ENCODE data around the gene C19orf53.
A peak's percentile ranks its signal among the peaks of the same experiment; 100 is the strongest.
"Not testable (repeated sequence)": the region's sequence is repeated elsewhere in the genome, so short reads cannot be mapped to it uniquely, and the experiment has no call there.

Gene C19orf53

DNA sequence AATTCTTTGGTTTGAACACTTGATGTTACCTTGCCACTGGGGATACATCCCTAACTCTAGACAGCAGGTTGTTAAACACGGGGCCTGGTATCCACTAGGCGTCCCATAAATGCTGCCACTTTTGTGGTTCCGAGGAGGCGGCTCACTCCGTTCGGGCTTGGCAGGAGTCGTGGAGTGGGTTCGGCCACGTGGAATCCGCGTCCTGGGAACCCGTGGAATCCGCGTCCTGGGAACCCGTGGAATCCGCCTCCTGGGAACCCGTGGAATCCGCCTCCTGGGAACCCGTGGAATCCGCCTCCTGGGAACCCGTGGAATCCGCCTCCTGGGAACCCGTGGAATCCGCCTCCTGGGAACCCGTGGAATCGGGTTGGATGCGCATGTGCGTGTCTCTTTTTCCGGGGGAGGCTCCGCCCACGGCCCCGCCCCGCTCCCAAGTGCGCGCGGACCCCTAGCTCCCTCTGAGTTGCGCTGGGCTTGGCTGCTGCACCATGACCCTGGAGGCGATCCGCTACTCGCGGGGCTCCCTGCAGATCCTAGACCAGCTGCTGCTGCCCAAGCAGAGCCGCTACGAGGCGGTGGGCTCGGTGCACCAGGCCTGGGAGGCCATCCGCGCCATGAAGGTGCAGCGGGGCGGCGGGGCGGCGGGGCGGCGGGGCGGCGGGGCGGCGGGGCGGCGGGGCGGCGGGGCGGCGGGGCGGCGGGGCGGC is 10.0 kb upstream of the C19orf53 start, which contains the start of gene MRI1:
Gene MRI1 (plus strand): TSS at position 422 of the 707 bp plus-strand sequence. CDS start 67 bp downstream, at position 489.
- peak; percentile 84 for DNase-seq

DNA sequence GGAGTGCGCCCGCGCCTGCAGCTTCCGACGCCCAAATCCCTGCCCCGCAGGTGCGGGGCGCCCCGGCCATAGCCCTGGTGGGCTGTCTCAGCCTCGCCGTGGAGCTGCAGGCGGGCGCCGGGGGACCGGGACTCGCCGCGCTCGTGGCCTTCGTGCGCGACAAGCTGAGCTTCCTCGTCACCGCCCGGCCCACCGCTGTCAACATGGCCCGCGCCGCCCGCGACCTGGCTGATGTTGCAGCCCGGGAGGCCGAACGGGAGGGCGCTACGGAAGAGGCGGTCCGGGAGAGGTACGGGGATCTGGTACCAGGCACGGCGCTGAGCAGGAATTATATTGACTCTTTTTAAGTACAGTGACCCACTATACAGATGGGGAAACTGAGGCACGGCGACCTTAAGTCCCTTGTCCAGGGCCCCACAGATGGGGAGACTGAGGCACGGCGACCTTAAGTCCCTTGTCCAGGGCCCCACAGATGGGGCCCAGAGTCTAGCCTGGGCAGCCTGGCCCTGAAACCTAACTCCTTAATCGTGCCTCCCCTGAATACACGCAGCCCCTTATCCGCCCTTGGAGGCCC is 9.3 kb upstream of the C19orf53 start:
- peak; percentile 77 for DNase-seq

DNA sequence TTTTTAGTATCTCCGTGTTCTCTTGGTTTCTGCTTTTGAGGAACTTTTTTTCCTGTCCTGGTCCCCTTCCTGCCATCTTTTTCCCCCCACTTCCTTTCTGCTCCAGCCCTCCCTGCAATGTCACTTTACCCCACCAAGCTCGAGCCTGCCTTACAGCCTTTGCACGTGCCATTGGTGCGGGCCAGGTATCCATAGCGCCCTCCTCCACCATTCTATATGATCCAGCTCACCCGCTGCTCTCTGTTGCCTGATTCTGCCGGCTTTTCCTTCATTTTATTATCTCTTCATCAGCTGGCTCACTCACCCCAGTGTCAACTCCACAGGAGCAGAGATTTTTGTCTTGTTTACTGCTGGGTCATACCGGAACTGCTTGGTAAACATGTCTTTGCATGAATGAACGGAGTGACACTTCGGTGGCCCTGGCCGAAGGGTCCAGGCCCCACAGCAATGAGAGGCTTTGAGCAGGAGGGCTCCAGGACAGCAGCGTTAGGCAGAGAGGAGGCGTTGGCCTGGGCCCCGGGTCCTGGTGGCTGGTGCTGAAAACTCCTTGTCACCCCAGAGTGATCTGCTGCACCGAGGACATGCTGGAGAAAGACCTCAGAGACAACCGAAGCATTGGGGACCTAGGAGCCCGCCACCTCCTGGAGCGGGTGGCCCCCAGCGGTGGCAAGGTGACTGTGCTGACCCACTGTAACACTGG is 8.7 kb upstream of the C19orf53 start:
- DNase-seq: no peak

DNA sequence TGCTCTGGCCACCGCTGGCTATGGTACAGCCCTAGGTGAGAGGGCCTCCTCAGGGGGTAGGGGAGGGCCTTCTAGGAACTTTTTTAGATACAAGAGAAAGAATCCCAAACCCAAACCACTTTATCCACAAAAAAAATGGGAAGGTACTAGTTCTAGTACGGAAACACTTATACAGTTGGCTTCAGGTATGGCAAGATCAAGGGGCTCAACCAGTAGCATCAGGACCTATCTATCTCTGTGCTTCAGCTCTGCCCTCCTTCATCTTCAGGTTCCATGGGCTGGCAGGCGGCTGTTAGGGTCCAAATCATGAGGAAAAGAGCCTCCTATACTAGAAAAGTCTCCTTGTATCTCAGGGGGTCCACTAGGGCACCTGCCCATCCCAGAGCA is 8.2 kb upstream of the C19orf53 start:
- DNase-seq: no peak

DNA sequence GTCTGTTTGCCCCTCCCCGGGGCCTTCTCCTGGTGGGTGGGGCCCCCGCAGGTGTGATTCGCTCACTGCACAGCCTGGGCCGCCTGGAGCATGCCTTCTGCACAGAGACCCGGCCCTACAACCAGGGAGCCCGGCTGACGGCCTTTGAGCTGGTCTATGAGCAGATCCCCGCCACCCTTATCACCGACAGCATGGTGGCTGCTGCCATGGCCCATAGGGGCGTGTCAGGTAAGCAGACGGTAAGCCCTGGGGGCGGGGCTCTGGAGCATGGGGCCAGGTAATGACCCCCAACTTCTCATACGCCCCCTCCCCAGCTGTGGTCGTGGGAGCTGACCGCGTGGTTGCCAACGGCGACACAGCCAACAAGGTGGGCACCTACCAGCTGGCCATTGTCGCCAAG is 5.7 kb upstream of the C19orf53 start:
- DNase-seq: no peak

DNA sequence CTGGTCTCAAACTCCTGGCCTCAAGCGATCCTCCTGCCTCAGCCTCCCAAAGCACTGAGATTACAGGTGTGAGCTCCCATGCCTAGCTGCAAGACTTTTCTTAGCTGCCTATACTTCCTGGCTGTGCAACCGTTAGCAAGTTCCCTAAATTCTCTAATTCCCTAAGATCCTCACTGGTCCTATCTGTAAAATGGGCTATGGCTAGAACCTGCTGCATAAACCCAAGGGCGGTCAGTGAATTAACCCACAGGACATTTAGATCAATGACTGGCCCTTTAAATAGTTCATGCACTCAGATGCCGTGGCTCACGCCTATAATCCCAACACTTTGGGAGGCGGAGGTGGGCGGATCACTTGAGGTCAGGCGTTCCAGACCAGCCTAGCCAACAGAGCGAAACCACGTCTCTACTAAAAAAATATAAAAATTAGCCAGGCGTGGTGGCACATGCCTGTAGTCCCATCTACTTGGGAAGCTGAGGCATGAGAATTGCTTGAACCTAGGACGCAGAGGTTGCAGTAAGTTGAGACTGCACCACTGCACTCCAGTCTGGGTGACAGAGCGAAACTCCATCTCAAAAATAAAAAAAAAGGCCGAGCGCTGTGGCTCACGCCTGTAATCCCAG is 4.1 kb upstream of the C19orf53 start:
- no peak for DNase-seq

DNA sequence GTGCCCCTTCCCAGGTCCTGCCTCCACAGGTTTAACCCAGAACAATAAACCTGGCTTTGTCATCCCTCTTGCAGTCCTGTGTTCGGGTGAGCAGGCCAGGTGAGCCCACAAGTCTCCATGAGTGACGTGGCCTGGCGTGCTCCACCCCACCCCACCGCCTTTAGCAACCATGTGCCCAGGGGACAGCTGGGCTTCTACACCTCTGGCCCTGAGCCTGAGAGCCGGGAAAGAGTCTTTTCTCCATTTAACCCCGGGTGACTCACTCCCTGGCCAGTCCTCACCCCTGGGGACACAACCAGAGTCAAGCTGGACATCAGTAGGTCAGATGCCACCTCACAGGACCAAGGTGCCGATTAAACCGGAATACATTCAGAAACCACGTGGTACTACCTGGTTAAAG is 4.1 kb downstream of the C19orf53 start:
- DNase-seq: no peak

DNA sequence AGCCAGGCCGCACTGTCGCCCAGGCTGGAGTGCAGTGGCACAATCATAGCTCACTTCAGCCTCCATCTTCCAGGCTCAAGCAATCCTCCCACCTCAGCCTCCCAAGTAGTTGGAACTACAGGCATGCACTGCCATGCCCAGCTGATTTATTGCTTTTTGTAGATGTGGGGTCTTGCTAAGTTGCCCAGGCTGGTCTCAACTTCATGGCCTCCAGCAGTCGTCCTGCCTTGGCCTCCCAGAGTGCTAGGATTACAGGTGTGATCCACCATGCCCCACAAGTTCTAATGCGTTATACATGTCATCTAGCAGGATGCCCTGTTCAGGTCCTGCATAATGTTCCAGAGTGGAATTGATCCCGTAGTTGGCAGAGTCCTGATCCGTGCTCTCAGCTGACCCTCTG is 4.6 kb downstream of the C19orf53 start:
- DNase-seq: no peak

DNA sequence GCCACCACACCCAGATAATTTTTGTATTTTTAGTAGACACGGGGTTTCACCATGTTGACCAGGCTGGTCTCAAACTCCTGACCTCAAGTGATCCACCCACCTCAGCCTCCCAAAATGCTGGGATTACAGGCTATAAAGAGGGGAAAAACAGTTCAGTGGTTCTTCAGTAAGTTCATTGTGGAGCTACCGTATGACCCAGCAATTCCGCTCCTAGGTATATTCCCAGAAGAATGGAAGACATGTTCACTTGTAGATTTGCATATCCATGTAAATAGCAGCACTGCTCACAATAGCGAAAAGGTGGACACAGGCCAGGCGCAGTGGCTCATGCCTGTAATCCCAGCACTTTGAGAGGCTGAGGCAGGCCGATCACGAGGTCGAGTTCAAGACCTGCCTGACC is 5.5 kb downstream of the C19orf53 start:
- not testable (repeated sequence) for DNase-seq

DNA sequence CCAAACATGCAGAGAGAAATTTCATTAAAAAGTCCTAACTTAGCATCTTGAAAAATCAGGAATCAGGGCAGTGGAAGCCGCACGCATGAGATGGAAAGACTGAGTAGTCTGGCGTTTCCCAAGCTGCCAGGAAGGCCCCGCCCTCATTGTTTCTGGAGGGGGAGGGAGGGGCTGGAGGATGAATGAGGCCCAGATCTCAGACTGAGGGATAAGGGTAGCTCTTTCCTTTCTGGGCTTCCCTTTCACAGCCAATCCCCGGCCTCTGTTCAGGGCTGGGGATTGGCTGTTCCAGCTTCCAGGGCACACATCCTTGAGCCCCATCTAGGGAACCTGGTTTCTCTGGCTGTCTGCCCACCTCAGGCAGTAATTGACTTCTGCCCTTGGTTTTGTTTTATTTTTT is 7.3 kb downstream of the C19orf53 start:
- DNase-seq: no peak

DNA sequence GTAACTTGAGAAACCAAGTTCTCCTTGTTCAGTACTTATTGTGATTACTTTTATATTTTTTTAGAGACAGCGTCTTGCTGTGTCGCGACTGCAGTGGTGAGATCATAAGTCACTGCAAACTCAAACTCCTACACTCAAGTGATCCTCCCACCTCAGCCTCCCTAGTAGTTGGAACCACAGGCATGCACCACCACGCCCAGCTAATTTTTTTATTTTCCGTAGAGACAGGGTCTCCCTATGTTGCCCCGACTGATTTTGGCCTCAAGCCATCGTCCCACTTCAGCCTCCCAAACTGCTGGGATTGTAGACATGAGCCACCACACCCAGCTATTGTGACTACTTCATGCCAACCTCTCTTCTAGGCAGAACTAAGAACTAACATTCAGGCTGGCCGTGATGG is 8.3 kb downstream of the C19orf53 start:
- DNase-seq: no peak

DNA sequence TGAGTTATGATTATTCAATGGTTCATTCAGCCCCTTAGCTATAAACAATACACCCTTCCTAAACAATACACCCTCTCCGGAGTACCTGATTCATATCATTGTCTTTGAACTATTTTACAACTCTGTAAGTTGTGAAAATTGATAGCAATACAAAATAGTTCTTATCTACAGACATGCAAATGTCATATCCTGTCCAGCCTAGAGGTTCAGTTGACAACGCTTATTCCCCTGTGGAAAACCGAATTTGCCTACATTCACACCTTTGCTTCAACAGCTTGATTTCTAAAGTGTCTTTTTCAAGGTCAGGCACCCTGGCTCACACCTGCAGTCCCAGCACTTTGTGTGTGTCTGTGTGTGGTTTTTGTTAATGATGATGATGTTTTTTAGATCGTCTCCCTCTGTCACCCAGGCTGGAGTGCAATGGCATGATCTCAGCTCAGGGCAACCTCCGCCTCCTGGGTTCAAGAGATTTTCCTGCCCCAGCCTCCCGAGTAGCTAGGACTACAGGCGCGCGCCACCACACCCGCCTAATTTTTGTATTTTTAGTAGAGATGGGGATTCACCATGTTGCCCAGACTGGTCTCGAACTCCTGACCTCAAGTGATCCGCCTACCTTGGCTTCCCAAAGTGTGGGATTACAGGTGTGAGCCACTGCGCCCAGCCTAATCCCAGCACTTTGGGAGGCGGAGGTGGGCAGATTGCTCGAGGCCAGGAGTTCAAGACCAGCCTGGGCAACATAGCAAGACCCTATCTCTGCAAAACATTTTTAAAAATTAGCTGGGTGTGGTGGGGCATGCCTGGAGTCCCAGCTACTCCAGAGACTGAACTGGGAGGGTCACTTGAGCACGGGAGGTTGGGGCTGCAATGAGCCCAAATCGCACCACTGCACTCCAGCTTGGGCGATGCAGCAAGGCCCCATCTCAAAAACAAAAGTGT is 9.6 kb downstream of the C19orf53 start:
- DNase-seq: no peak

DNA sequence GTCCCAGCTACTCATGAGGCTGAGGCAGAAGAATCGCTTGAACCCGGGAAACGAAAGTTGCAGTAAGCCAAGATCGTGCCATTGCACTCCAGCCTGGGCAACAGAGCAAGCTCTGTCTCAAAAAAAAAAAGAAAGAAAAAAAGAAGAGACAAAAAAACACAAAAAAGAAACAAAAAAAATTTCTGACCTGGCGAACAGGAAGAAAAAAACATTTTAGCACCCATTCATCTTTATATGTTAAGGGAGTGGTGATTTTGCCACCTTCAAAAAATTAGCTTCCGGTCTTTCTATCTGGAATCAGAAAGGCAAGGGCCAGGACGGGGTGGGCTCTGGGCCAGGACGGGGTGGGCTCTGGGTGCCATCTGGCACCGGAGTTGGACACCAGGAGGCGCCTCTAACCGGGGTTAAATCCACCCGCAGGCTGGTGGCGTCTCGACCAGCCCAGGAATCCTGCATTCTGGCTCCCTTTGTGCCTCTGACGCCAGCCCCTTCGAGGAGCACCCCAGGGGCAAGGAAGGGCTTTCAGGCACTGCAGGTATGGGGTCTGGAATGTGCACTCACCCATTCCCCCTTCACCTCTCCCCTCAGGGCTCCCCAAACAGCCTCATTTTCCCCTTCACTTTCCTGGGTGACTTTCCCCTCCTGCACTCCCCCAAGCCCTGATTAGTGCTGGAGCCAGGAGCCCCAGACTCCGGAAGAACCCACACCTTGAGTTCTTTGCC is 10.6 kb downstream of the C19orf53 start:
- peak; percentile 86 for DNase-seq

DNA sequence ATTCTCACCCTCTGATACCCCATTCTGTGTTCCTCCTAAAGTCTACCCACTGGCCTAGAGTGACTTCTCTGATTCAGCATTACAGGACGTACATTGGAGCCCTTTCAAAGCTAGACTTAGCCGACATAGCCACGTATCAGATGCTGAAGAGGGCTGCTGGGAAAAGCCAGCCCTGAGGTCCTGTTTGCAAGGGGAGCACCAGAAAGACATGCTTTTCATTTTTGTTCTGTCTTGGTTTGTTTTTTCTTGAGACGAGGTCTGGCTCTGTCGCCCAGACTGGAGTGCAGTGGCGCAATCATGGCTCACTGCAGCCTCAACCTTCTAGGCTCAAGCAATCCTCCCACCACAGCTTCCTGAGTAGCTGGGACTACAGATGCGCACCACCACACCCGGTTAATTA is 14.7 kb downstream of the C19orf53 start:
- DNase-seq: no peak

DNA sequence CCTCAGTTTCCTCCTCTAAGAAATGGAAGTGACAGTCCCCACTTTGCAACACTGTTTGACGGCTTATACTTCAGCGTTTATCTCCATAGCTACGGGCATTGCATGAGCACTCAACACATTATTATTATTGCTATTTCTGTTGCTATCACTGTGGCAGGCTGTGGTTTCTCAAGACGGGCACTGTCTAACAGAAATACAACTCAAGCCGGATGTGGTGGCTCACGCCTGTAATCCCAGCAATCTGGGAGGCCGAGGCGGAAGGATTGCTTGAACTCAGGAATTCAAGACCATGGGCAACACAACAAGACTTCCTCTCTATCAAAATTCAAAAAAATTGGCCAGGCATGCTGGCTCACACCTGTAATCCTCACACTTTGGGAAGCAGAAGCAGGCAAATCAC is 16.1 kb downstream of the C19orf53 start:
- no peak for DNase-seq

DNA sequence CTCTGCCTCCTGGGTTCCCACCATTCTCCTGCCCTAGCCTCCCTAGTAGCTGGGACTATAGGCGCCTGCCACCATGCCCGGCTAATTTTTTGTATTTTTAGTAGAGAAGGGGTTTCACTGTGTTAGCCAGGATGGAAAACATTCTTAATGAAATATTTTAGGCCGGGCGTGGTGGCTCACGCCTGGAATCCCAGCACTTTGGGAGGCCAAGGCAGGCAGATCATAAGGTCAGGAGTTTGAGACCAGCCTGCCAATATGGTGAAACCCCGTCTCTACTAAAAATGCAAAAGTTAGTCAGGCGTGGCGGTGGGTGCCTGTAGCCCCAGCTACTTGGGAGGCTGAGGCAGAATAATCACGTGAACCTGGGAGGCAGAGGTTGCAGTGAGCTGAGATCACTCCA is 19.1 kb downstream of the C19orf53 start:
- not testable (repeated sequence) for DNase-seq

DNA sequence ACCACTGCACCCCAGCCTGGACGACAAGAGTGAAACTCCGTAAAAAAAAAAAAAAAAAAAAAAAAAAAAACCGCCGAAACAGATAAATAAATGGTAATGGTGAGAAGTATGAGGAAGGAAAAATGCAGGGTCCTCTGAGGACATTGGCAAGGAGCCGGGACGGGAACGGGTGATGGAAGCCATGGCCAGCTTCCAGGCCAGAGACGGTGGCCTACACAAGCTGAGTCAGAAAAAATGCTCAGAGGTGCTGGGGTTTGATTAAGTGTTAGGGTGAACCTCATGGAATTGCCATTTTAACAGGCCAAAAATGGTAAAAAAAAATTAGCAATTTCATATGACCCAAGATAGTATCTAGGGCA is 20.1 kb downstream of the C19orf53 start:
- DNase-seq: no peak

DNA sequence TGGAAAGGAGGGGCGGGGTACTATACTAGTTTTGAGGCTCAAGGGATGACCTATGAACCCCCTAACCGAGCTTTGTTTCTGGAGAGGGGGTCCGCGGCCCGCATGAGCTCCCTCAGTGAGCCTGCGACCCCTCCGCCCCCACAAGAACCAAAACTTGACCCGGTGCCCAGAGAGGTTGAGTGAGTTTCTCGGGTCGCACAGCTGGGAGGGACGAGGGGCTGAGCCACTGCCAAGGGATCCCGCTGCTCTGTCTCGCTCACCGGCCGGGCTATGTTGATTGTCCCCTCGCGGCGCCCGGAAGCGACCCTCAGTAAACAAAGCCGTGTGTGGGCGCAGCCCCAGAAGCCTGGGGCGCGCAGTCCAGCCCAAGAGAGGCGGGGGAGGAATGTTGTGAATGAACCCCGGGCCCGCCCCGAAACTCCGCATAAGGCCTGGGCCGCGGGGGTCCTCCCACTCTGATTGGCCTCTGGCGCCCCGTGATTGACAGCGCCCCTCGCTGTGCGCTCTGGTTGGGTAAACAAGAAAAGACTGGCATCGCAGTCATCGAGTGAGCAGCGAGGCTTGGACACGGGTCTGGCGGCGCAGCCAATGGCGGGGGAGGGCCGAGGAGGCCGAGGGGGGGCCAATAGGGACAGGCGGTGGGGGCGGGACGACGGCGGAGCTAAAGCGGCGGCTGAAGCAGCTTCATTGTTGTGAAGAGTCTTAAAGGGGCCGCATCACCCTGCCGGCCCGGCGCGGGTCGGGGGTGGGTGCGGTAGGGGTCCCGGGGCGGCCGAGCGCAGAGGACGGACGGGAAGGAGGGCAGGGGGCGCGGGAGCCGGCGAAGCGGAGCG is 20.7 kb downstream of the C19orf53 start, which contains the start of gene ZSWIM4:
Gene ZSWIM4 (plus strand): TSS at position 687 of the 833 bp plus-strand sequence. CDS start 206 bp downstream, outside the sequence.
- peak; percentile 95 for DNase-seq

DNA sequence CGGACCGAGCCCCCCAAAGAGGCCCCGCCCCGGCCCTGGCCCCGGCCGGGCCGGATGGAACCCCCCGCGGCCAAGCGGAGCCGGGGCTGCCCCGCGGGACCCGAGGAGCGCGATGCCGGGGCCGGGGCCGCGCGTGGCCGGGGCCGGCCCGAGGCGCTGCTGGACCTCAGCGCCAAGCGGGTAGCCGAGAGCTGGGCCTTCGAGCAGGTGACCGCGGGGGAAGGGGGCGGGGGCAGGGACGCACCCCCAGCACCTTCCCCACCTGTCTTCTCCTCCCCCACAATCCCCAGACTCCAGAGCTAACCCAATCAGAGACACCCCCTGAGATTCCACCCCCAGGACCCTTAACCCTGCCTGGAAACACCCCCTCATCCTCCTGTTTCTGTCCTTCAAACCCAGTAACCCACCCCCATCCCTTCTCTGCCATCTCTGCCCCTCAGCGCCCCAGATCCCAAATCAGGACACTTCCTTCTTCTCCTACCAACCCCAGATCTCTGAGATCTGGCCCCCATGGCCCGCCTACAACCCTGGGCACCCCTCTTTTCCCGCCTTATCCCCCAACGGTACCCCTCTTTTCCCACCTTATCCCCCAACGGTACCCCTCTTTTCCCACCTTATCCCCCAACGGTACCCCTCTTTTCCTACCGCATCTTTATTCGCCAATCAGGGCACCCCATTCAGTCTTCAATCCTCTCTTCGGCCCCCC is 21.5 kb downstream of the C19orf53 start:
- DNase-seq: no peak
